ENCODE results near the gene HIVEP3. TPM values are rescaled to one million over a fixed set of nuclear protein-coding genes. Genes with fewer than 3 reads are reported as not detected.

HIVEP3 gene
- total RNA-seq, 4 donors from 2014 or later: 6.1 to 10.1 (median 7.8) TPM

DNA sequence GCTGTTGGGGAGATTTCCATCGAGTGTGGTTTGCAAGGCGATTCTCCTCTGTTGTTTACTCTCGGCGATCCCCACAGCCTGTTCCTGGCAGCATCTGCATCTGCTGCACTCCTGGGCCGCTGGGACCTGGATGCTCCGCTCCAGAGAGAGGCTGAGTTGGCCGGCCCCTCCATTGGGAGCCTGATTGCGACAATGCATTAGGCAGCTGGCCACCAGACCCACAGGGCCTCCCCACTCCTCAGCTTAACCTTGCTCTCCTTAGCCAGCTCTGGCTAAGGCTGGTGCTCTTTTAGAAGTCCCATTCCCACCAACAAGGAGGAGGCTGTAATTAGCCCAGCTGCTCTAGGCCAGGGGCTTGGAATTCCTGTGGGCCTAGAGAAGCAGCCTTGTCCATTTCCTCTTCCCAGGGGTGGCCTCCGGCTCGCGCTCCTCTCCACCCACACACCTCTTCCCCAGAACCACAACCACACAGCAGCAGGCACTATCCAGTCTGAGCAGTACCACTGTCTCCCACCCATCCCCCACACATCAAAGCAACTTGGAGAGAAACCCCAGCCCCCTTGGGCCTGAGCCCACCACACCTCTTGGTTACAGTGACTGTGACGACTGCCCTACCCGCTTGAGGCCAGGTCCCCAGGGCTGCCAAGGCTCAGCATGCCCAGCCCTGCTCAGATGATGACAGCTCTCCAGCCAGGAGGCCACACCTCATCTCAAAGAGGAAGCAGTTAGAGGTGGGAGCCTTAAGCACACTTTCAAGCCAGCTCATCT lies 240.4 kb downstream of the HIVEP3 start:
- DNase-seq (ENCODE audit: low spot score) (no peak), ATAC-seq (ENCODE audit: low FRiP score) (no peak)
- no peak for TF ChIP-seq CTCF (IDR thresholded peaks at IDR 0.05)

DNA sequence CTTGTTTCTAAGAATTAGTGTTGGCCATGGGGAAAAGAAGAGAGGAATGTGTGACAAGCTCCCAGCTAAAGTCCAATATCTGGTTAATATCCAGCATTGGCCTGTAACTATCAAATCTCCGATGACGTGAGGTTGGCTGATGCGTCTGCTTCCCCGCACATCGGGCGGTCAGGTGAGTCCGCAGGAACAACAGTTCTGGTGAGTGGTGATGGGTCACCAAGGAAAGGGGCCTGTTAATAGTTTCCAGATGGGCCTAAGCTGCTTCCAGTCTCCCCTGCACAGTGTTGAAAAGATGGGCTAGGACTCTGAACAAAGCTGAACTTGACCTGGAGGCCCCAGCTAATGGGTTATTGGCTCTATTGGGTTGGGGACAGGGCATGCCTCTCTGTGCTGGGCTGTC lies 241.1 kb downstream of the HIVEP3 start:
- no peak for TF ChIP-seq CTCF (IDR thresholded peaks at IDR 0.05)
- no peak for ATAC-seq (ENCODE audit: low FRiP score)
- no peak for DNase-seq (ENCODE audit: low spot score)

DNA sequence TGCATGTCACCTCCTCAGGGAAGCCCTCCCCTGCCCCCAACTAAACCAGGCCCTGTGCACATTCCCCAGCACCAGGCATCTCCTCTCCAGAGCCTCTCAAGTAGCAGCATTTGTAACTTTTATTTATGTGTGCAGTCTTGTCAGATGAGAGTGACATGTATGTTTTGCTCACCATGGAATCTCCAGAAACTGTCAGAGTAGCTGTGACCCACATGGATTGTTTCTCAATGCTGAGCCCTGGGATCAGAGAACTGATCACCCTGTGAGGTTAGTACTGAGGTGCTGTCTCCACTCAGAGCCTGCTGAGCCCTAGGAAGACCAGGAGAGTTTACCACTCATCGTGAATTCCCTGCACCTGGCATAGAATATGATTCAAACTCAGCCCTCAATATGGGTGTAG lies 243.3 kb downstream of the HIVEP3 start:
- TF ChIP-seq CTCF (IDR thresholded peaks at IDR 0.05): no peak
- DNase-seq (ENCODE audit: low spot score) (no peak), ATAC-seq (ENCODE audit: low FRiP score) (no peak)

GRCh38 chr1:41674522-41674921 lies 244.2 kb downstream of the HIVEP3 start:
- ATAC-seq (ENCODE audit: low FRiP score) (no peak), DNase-seq (ENCODE audit: low spot score) (no peak)
- TF ChIP-seq CTCF (IDR thresholded peaks at IDR 0.05): no peak

DNA sequence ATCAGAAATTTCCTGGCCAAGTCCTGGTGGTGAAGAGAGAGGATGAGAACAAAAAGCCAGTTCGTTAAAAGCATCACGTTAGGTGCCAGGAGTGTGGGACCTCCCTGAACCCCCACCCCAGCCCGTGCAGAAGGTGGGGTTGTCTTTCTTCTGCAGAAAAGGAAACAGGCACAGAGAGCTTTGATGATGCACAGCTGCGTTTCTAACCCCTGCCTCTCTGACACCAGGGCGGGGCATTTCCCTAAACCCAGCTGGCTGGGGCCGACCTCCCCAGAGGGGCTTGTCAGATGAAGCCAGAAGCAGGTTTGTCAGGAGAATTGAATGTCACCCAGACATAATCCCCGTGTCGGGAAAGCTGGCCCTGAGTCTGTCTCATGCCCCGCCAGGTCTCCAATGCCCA lies 244.9 kb downstream of the HIVEP3 start:
- DNase-seq (ENCODE audit: low spot score) (no peak), ATAC-seq (ENCODE audit: low FRiP score) (no peak)
- TF ChIP-seq CTCF (IDR thresholded peaks at IDR 0.05): no peak

- ATAC-seq (ENCODE audit: low FRiP score) (no peak), DNase-seq (ENCODE audit: low spot score) (no peak)
These were observed 245.3 kb downstream of the HIVEP3 start for GRCh38 chr1:41673378-41673777.

More at GRCh38 chr1:41673378-41673777, 245.3 kb downstream of the HIVEP3 start:
- TF ChIP-seq CTCF (IDR thresholded peaks at IDR 0.05): no peak

Measured in omental fat pad (tissue), 4 donors.